SK-N-SH (cell line): ENCODE measurements around the gene ABHD1. TPM values are rescaled to one million over a fixed set of nuclear protein-coding genes. Genes with fewer than 3 reads are reported as not detected.

Experiments used
- CTCF ChIA-PET: fragments of 300-600, 350-600 bp; formaldehyde crosslinking; extraction: SDS; loops from one replicate; lab custom pipeline; 2021; lab: Yijun Ruan, JAX
- POLR2A ChIA-PET: fragments of 350-600 bp; sonication (Branson Sonifier 250); formaldehyde crosslinking; extraction: SDS; loops from one replicate; lab custom pipeline; 2020; ENCODE audit warnings: antibody characterized with exemption, inconsistent platforms; lab: Yijun Ruan, JAX
- DNase-seq: peaks from one replicate; pipeline ENCODE4 v3.0.0; 2012
- H2AFZ ChIP-seq: fragments of 200-600 bp; sonication (generic); 2 replicates; pipeline ENCODE4 v1.8.1; 2016; ENCODE audit warnings: antibody characterized with exemption, mild to moderate bottlenecking, low read depth
- H3F3A ChIP-seq: fragments of 200-600 bp; sonication (generic); replicated peaks from 2 replicates; pipeline ENCODE3; 2016; ENCODE audit warnings: antibody characterized with exemption, mild to moderate bottlenecking; ENCODE audit not compliant: insufficient read depth
- H3K27ac ChIP-seq, 2 experiments: fragments of 200-500 bp in 1 of 2; fragments of 200-600 bp in 1 of 2; sonication (Bioruptor generic) in 1 of 2; sonication (generic), shearing (Covaris generic) in 1 of 2; 2 replicates each; pipeline versions ENCODE4 v1.5.1 to v1.6.1; 2014 to 2016; ENCODE audit warnings: low read depth in 2 of 2, inconsistent platforms in 1 of 2, low read length in 1 of 2, mild to moderate bottlenecking in 1 of 2, mixed read lengths in 1 of 2
- H3K27me3 ChIP-seq: fragments of 200-600 bp; sonication (generic), shearing (Covaris generic); 2 replicates; pipeline ENCODE4 v1.6.1; 2016; ENCODE audit warnings: mixed run types; ENCODE audit not compliant: insufficient read depth
- H3K36me3 ChIP-seq, 2 experiments: fragments of 200-500 bp in 1 of 2; fragments of 200-600 bp in 1 of 2; sonication (Bioruptor generic) in 1 of 2; sonication (generic) in 1 of 2; replicated peaks in 1 of 2; 2 replicates each; pipeline versions ENCODE3 to v1.5.1; 2014 to 2016; ENCODE audit warnings: low read length in 1 of 2, mild to moderate bottlenecking in 1 of 2; ENCODE audit not compliant: insufficient read depth in 2 of 2, control insufficient read depth in 1 of 2
- H3K4me1 ChIP-seq, 2 experiments: fragments of 200-500 bp in 1 of 2; fragments of 200-600 bp in 1 of 2; sonication (Bioruptor generic) in 1 of 2; sonication (generic), shearing (Covaris generic) in 1 of 2; 2 replicates each; pipeline versions ENCODE4 v1.5.1 to v1.6.1; 2014 to 2016; ENCODE audit warnings: low read depth in 1 of 2, low read length in 1 of 2, mixed run types in 1 of 2; ENCODE audit not compliant: insufficient read depth in 2 of 2, control insufficient read depth in 1 of 2
- H3K4me2 ChIP-seq: fragments of 200-600 bp; sonication (generic), shearing (Covaris generic); 2 replicates; pipeline ENCODE4 v1.6.1; 2017; ENCODE audit warnings: mixed run types
- H3K4me3 ChIP-seq, 2 experiments: fragments of 200-500 bp in 1 of 2; fragments of 200-600 bp in 1 of 2; sonication (Bioruptor generic) in 1 of 2; sonication (generic), shearing (Covaris generic) in 1 of 2; 2 replicates each; pipeline versions ENCODE4 v1.5.1 to v1.8.1; 2014 to 2016; ENCODE audit warnings: low read depth in 2 of 2, inconsistent platforms in 1 of 2, low read length in 1 of 2, mild to moderate bottlenecking in 1 of 2, mixed read lengths in 1 of 2, moderate library complexity in 1 of 2
- H3K79me2 ChIP-seq: fragments of 200-600 bp; sonication (generic); 2 replicates; pipeline ENCODE4 v1.8.1; 2017; ENCODE audit warnings: mild to moderate bottlenecking; ENCODE audit not compliant: insufficient read depth
- H3K9ac ChIP-seq: fragments of 200-600 bp; sonication (generic); 2 replicates; pipeline ENCODE4 v1.6.1; 2017; ENCODE audit warnings: mixed run types
- H3K9me2 ChIP-seq: fragments of 200-600 bp; sonication (generic); 2 replicates; pipeline ENCODE4 v1.6.1; 2017; ENCODE audit warnings: mixed run types
- H3K9me3 ChIP-seq: fragments of 200-600 bp; sonication (generic); 2 replicates; pipeline ENCODE4 v1.6.1; 2017; ENCODE audit warnings: mixed run types, mild to moderate bottlenecking, moderate library complexity
- H4K20me1 ChIP-seq: fragments of 200-600 bp; sonication (generic); 2 replicates; pipeline ENCODE4 v1.6.1; 2017; ENCODE audit warnings: mild to moderate bottlenecking, mixed run types; ENCODE audit not compliant: insufficient read depth
- EP300 ChIP-seq, 2 experiments: IDR thresholded peaks; 2 replicates each; pipeline versions ENCODE4 v1.4.0 to v1.6.1; 2012; ENCODE audit warnings: borderline replicate concordance in 1 of 2, low read depth in 1 of 2, low read length in 1 of 2
- EZH2phosphoT487 ChIP-seq: fragments of 200-600 bp; sonication (generic); IDR thresholded peaks from 2 replicates; pipeline ENCODE4 v1.6.1; 2017; ENCODE audit warnings: low read depth, mixed run types, mild to moderate bottlenecking, antibody characterized with exemption, moderate library complexity, borderline replicate concordance
- FOXJ3 ChIP-seq: sonication (generic); formaldehyde crosslinking; IDR thresholded peaks from 2 replicates; pipeline ENCODE4 v1.5.1; 2020; ENCODE audit warnings: mild to moderate bottlenecking, missing genetic modification reagents
- FOXM1 ChIP-seq: IDR thresholded peaks from 2 replicates; pipeline ENCODE4 v1.4.0; 2012; ENCODE audit warnings: low read depth, mild to moderate bottlenecking
- GABPA ChIP-seq: IDR thresholded peaks from 2 replicates; pipeline ENCODE4 v1.4.0; 2012; ENCODE audit warnings: low read depth, mild to moderate bottlenecking
- GATA2 ChIP-seq: sonication (generic); formaldehyde crosslinking; IDR thresholded peaks from 2 replicates; pipeline ENCODE4 v1.5.0; 2020; ENCODE audit warnings: mild to moderate bottlenecking, missing genetic modification reagents
- JUND ChIP-seq: IDR thresholded peaks from 2 replicates; pipeline ENCODE4 v1.4.0; 2012
- MEF2A ChIP-seq: IDR thresholded peaks from 2 replicates; pipeline ENCODE4 v1.4.0; 2012; ENCODE audit warnings: low read depth, borderline replicate concordance
- RCOR1 ChIP-seq: fragments of 150-350 bp; IDR thresholded peaks from 2 replicates; pipeline ENCODE4 v1.6.1; 2017; ENCODE audit warnings: antibody characterized with exemption, low read length
- RXRA ChIP-seq: IDR thresholded peaks from 2 replicates; pipeline ENCODE4 v1.4.0; 2012; ENCODE audit warnings: low read depth, mild to moderate bottlenecking, borderline replicate concordance
- SIN3A ChIP-seq: IDR thresholded peaks from 2 replicates; pipeline ENCODE4 v1.6.1; 2012; ENCODE audit warnings: low read depth, mild to moderate bottlenecking, low read length, moderate library complexity, borderline replicate concordance
- TEAD4 ChIP-seq: IDR thresholded peaks from 2 replicates; pipeline ENCODE4 v1.4.0; 2012; ENCODE audit warnings: mild to moderate bottlenecking, borderline replicate concordance; ENCODE audit not compliant: insufficient read depth
- WGBS: methylation state at CpG from one replicate; pipeline ENCODE4 v1.1.6; 2017; ENCODE audit warnings: low lambda C conversion rate; 5-methylcytosine and 5-hydroxymethylcytosine counted together
- polyA plus RNA-seq, 3 experiments: library from polyadenylated mRNA; depleted of rRNA; stranded (reverse); fragments of >200 nt; gene quantifications; 2 replicates each; pipeline ENCODE4 v1.2.3, GENCODE V29; 2012
- TF ChIP-seq, protein P1 (sequence below): IDR thresholded peaks from 2 replicates; pipeline ENCODE4; 2012
- TF ChIP-seq, protein P2 (sequence below): fragments of 150-350 bp; IDR thresholded peaks from 2 replicates; pipeline ENCODE4 v1.6.1; 2017; ENCODE audit warnings: antibody characterized with exemption, low read length, low read depth, borderline replicate concordance
- TF ChIP-seq, protein P3 (sequence below): IDR thresholded peaks from 2 replicates; pipeline ENCODE4 v1.6.1; 2012; ENCODE audit warnings: mild to moderate bottlenecking, low read depth, low read length, moderate library complexity
- TF ChIP-seq, protein P4 (sequence below): IDR thresholded peaks from 2 replicates; pipeline ENCODE4 v1.4.0; 2012; ENCODE audit warnings: low read depth, borderline replicate concordance
- TF ChIP-seq, protein P5 (sequence below): fragments of 200-600 bp; sonication (generic); IDR thresholded peaks from 2 replicates; pipeline ENCODE4 v1.6.1; 2017; ENCODE audit warnings: antibody characterized with exemption, mild to moderate bottlenecking, moderate library complexity

Gene ABHD1
- polyA plus RNA-seq, 1 of the 3 experiments (the other 2 are of a cell fraction) = 3.3 TPM

DNA sequence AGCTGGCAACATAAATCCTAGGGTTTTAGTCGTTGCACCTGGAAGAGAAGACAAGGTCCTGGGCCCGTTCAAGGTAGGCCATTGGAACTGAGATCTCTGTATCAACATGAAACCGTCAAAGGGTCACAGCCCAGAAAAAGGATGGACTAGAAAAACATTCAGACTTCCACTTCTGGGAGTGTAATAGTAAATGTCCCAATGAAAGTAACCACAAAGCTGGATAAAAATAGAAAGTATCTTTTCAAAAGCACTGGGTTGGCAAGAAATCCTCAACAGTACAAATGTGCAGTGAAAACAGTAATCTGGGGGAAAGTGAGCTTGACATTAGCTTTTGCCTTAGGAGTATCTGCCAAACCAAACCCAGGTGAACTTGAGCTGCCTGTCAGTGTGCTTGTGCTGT, 17.6 kb upstream of the ABHD1 start:
- H2AFZ ChIP-seq = no peak overlapping the region
- H3K27me3 ChIP-seq = no peaks in the 10 kb centered on the region
- H3K36me3 ChIP-seq = no peaks in the 10 kb centered on the region
- no peaks in the 10 kb centered on the region for H3K4me1 ChIP-seq
- H3K4me2 ChIP-seq = no peak overlapping the region
- H4K20me1 ChIP-seq = no peaks in the 10 kb centered on the region
- H3K79me2 ChIP-seq = no peaks in the 10 kb centered on the region
- no peak for TF ChIP-seq MEF2A
- TF ChIP-seq, protein P1, sequence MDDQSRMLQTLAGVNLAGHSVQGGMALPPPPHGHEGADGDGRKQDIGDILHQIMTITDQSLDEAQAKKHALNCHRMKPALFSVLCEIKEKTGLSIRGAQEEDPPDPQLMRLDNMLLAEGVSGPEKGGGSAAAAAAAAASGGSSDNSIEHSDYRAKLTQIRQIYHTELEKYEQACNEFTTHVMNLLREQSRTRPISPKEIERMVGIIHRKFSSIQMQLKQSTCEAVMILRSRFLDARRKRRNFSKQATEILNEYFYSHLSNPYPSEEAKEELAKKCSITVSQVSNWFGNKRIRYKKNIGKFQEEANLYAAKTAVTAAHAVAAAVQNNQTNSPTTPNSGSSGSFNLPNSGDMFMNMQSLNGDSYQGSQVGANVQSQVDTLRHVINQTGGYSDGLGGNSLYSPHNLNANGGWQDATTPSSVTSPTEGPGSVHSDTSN = no peak
- TF ChIP-seq, protein P2, sequence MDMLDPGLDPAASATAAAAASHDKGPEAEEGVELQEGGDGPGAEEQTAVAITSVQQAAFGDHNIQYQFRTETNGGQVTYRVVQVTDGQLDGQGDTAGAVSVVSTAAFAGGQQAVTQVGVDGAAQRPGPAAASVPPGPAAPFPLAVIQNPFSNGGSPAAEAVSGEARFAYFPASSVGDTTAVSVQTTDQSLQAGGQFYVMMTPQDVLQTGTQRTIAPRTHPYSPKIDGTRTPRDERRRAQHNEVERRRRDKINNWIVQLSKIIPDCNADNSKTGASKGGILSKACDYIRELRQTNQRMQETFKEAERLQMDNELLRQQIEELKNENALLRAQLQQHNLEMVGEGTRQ = no peak
- no peak for TF ChIP-seq RXRA
- TF ChIP-seq, protein P3, sequence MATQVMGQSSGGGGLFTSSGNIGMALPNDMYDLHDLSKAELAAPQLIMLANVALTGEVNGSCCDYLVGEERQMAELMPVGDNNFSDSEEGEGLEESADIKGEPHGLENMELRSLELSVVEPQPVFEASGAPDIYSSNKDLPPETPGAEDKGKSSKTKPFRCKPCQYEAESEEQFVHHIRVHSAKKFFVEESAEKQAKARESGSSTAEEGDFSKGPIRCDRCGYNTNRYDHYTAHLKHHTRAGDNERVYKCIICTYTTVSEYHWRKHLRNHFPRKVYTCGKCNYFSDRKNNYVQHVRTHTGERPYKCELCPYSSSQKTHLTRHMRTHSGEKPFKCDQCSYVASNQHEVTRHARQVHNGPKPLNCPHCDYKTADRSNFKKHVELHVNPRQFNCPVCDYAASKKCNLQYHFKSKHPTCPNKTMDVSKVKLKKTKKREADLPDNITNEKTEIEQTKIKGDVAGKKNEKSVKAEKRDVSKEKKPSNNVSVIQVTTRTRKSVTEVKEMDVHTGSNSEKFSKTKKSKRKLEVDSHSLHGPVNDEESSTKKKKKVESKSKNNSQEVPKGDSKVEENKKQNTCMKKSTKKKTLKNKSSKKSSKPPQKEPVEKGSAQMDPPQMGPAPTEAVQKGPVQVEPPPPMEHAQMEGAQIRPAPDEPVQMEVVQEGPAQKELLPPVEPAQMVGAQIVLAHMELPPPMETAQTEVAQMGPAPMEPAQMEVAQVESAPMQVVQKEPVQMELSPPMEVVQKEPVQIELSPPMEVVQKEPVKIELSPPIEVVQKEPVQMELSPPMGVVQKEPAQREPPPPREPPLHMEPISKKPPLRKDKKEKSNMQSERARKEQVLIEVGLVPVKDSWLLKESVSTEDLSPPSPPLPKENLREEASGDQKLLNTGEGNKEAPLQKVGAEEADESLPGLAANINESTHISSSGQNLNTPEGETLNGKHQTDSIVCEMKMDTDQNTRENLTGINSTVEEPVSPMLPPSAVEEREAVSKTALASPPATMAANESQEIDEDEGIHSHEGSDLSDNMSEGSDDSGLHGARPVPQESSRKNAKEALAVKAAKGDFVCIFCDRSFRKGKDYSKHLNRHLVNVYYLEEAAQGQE = no peak
- TF ChIP-seq GABPA = no peak
- no peak for TF ChIP-seq SIN3A
- TF ChIP-seq TEAD4 = no peak
- TF ChIP-seq RCOR1 = no peak
- TF ChIP-seq FOXJ3 = no peak
- TF ChIP-seq, all 33 proteins: peak for 0
- no peaks in the 10 kb centered on the region for H3K9me3 ChIP-seq
- ChIA-PET POLR2A (interaction anchor here (0.8 to 1.0 kb wide), 2 partner anchors 13 to 18 kb away, joined by 3 read pairs; partner anchors contain the start of gene ABHD1), CTCF (interaction anchor here (0.7 to 14.2 kb wide), 11 partner anchors 8 to 563 kb away, joined by 3 to 169 read pairs (median 4); partner anchors contain the start of genes PREB and TRIM54)
- H3K27ac ChIP-seq = no peak overlapping the region
- no peak overlapping the region for H3K4me3 ChIP-seq
- 55% methylated on average over 3 of the region's 3 CpGs for WGBS
- H3F3A ChIP-seq = no peaks in the 10 kb centered on the region
- H3K9me2 ChIP-seq = no peaks in the 10 kb centered on the region
- no peak for DNase-seq
- no peak overlapping the region for H3K9ac ChIP-seq

DNA sequence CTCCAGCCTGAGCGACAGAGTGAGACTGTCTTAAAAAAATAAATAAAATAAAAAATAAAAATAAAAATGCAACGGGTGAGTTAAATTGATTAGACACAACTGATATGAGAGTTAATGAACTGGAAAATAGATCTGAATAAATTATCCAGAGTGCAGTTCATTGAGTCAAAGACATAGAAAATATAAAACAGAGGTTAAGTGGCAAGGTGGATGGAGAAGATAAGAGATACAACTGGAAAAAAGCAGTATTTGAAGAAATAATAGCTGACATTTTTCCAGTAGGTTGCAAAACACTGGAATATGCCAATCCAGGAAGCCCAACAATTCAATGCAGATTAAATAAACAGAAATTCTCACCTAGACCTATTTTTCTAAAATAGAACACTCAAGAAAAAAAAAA, 15.4 kb upstream of the ABHD1 start:
- Histone ChIP-seq H3K4me2 (no peak overlapping the region), H3K9ac (no peak overlapping the region), H3K4me1 (no peaks in the 10 kb centered on the region), H3K9me3 (no peaks in the 10 kb centered on the region), H3K9me2 (no peaks in the 10 kb centered on the region), H4K20me1 (no peaks in the 10 kb centered on the region), H3F3A (no peaks in the 10 kb centered on the region), H3K79me2 (no peaks in the 10 kb centered on the region), H3K4me3 (no peak overlapping the region), H3K27ac (no peak overlapping the region), H2AFZ (no peak overlapping the region), H3K36me3 (no peaks in the 10 kb centered on the region), H3K27me3 (no peaks in the 10 kb centered on the region)
- no peak for DNase-seq
- POLR2A ChIA-PET = interaction anchor here (1.6 kb wide), 1 partner anchor 16 kb away, joined by 5 read pairs; the partner anchor contains the start of gene ABHD1
- WGBS = 63% methylated on average over 2 of the region's 2 CpGs
- CTCF ChIA-PET = interaction anchor here (1.4 to 14.2 kb wide), 5 partner anchors 10 to 195 kb away, joined by 4 to 169 read pairs (median 6); partner anchors contain the start of genes CGREF1 and TRIM54
- TF ChIP-seq TEAD4 (no peak), MEF2A (no peak), RXRA (no peak), EP300 (IDR thresholded peaks at IDR 0.05; ENCODE audit: borderline replicate concordance in 1 of 2, low read depth in 1 of 2, low read length in 1 of 2) (no peak), FOXM1 (no peak), GATA2 (no peak), FOXJ3 (no peak), EZH2phosphoT487 (no peak), JUND (no peak)
- TF ChIP-seq, protein P4, sequence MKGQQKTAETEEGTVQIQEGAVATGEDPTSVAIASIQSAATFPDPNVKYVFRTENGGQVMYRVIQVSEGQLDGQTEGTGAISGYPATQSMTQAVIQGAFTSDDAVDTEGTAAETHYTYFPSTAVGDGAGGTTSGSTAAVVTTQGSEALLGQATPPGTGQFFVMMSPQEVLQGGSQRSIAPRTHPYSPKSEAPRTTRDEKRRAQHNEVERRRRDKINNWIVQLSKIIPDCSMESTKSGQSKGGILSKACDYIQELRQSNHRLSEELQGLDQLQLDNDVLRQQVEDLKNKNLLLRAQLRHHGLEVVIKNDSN = no peak
- TF ChIP-seq, protein P5, sequence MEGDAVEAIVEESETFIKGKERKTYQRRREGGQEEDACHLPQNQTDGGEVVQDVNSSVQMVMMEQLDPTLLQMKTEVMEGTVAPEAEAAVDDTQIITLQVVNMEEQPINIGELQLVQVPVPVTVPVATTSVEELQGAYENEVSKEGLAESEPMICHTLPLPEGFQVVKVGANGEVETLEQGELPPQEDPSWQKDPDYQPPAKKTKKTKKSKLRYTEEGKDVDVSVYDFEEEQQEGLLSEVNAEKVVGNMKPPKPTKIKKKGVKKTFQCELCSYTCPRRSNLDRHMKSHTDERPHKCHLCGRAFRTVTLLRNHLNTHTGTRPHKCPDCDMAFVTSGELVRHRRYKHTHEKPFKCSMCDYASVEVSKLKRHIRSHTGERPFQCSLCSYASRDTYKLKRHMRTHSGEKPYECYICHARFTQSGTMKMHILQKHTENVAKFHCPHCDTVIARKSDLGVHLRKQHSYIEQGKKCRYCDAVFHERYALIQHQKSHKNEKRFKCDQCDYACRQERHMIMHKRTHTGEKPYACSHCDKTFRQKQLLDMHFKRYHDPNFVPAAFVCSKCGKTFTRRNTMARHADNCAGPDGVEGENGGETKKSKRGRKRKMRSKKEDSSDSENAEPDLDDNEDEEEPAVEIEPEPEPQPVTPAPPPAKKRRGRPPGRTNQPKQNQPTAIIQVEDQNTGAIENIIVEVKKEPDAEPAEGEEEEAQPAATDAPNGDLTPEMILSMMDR = no peak
